ENCODE results near the gene LRPAP1.
"Not testable (repeated sequence)": the region's sequence is repeated elsewhere in the genome, so short reads cannot be mapped to it uniquely, and the experiment has no call there.

LRPAP1 gene

GRCh38 chr4:3560465-3560864 is 28.2 kb upstream of the LRPAP1 start:
- DNase-seq = not testable (repeated sequence)

- not testable (repeated sequence) for DNase-seq
Observed at GRCh38 chr4:3559381-3560290, 27.4 kb upstream of the LRPAP1 start.

GRCh38 chr4:3558514-3558836 is 26.3 kb upstream of the LRPAP1 start:
- not testable (repeated sequence) for DNase-seq

- DNase-seq = not testable (repeated sequence)
Observed at GRCh38 chr4:3557676-3558513, 25.7 kb upstream of the LRPAP1 start.

GRCh38 chr4:3557088-3557492 is 24.9 kb upstream of the LRPAP1 start:
- DNase-seq = not testable (repeated sequence)

- not testable (repeated sequence) for DNase-seq
Observed at GRCh38 chr4:3556244-3556867, 24.1 kb upstream of the LRPAP1 start.

GRCh38 chr4:3555459-3556070 is 23.3 kb upstream of the LRPAP1 start:
- DNase-seq = not testable (repeated sequence)

GRCh38 chr4:3551366-3551765 is 19.1 kb upstream of the LRPAP1 start:
- DNase-seq = not testable (repeated sequence)

GRCh38 chr4:3550792-3551325 is 18.6 kb upstream of the LRPAP1 start:
- not testable (repeated sequence) for DNase-seq

GRCh38 chr4:3550041-3550440 is 17.8 kb upstream of the LRPAP1 start:
- DNase-seq = not testable (repeated sequence)

- DNase-seq = not testable (repeated sequence)
Observed at GRCh38 chr4:3549694-3550001, 17.4 kb upstream of the LRPAP1 start.

GRCh38 chr4:3548991-3549693 is 16.9 kb upstream of the LRPAP1 start:
- DNase-seq = not testable (repeated sequence)

- DNase-seq = not testable (repeated sequence)
Observed at GRCh38 chr4:3546721-3547120, 14.5 kb upstream of the LRPAP1 start.

- not testable (repeated sequence) for DNase-seq
Observed at GRCh38 chr4:3545351-3545750, 13.1 kb upstream of the LRPAP1 start.

GRCh38 chr4:3544259-3545025 is 12.2 kb upstream of the LRPAP1 start:
- DNase-seq = not testable (repeated sequence)

GRCh38 chr4:3543415-3543814 is 11.2 kb upstream of the LRPAP1 start:
- not testable (repeated sequence) for DNase-seq

- not testable (repeated sequence) for DNase-seq
Observed at GRCh38 chr4:3538906-3539305, 6.7 kb upstream of the LRPAP1 start.

- DNase-seq = not testable (repeated sequence)
Observed at GRCh38 chr4:3535812-3536211, 3.6 kb upstream of the LRPAP1 start.

GRCh38 chr4:3533423-3533820 is 1.2 kb upstream of the LRPAP1 start:
- no peak for DNase-seq

GRCh38 chr4:3532751-3533422 is 665 bp upstream of the LRPAP1 start:
- DNase-seq = no peak
